Smooth muscle cell (in vitro differentiated cells): ENCODE measurements around the gene EFS. TPM values are rescaled to one million over a fixed set of nuclear protein-coding genes. Genes with fewer than 3 reads are reported as not detected.

Experiments
- DNase-seq: peaks from one replicate; lab custom pipeline; 2025; ENCODE audit not compliant: unreplicated experiment; lab: John Stamatoyannopoulos, UW
- H2AFZ ChIP-seq: fragments of 200-600 bp; sonication (generic); 2 replicates; pipeline ENCODE4 v1.6.0; 2016; ENCODE audit warnings: antibody characterized with exemption, low read depth, mild to moderate bottlenecking
- H3F3A ChIP-seq: fragments of 200-600 bp; sonication (generic); 2 replicates; pipeline ENCODE4 v1.6.0; 2017; ENCODE audit warnings: antibody characterized with exemption, low read depth
- H3K27ac ChIP-seq: fragments of 200-600 bp; sonication (generic); 2 replicates; pipeline ENCODE4 v1.5.1; 2016; ENCODE audit warnings: low read depth, mild to moderate bottlenecking
- H3K27me3 ChIP-seq: fragments of 200-600 bp; sonication (generic); 2 replicates; pipeline ENCODE4 v1.6.1; 2016; ENCODE audit warnings: low read depth, mild to moderate bottlenecking
- H3K36me3 ChIP-seq: fragments of 200-600 bp; sonication (generic); 2 replicates; pipeline ENCODE4 v1.5.1; 2016; ENCODE audit warnings: low read depth
- H3K4me1 ChIP-seq: fragments of 200-600 bp; sonication (generic); 2 replicates; pipeline ENCODE4 v1.5.1; 2016; ENCODE audit warnings: low read depth
- H3K4me2 ChIP-seq: fragments of 200-600 bp; sonication (generic); 2 replicates; pipeline ENCODE4 v1.6.0; 2016; ENCODE audit warnings: mild to moderate bottlenecking
- H3K4me3 ChIP-seq: fragments of 200-600 bp; sonication (generic); 2 replicates; pipeline ENCODE4 v1.5.1; 2016; ENCODE audit warnings: mild to moderate bottlenecking
- H3K79me2 ChIP-seq: fragments of 200-600 bp; sonication (generic); 2 replicates; pipeline ENCODE4 v1.6.0; 2016; ENCODE audit warnings: low read depth, mild to moderate bottlenecking
- H3K9ac ChIP-seq: fragments of 200-600 bp; sonication (generic); 2 replicates; pipeline ENCODE4 v1.6.0; 2016; ENCODE audit warnings: low read depth
- H3K9me3 ChIP-seq: fragments of 200-600 bp; sonication (generic); replicated peaks from 2 replicates; pipeline ENCODE4 v1.5.1; 2016; ENCODE audit warnings: low read depth
- H4K20me1 ChIP-seq: fragments of 200-600 bp; sonication (generic); 2 replicates; pipeline ENCODE4 v1.6.0; 2016; ENCODE audit warnings: low read depth
- WGBS: methylation state at CpG from one replicate; pipeline ENCODE4 v1.1.7; 2016; ENCODE audit warnings: low lambda C conversion rate; 5-methylcytosine and 5-hydroxymethylcytosine counted together
- polyA plus RNA-seq: library from polyadenylated mRNA; unstranded; fragments of >200 nt; fragmentation: Nextera tagmentation; extraction: Ambion mirVana; gene quantifications from 2 replicates; pipeline ENCODE4 v1.2.1, GENCODE V29; 2016
- total RNA-seq: library from RNA; depleted of rRNA; stranded (reverse); fragments of >200 nt; gene quantifications from 2 replicates; pipeline ENCODE4 v1.2.3, GENCODE V29; 2014
- TF ChIP-seq, protein P1 (sequence below): fragments of 200-600 bp; sonication (generic); IDR thresholded peaks from 2 replicates; pipeline ENCODE4 v1.5.1; 2017; ENCODE audit warnings: borderline replicate concordance, mild to moderate bottlenecking, antibody characterized with exemption; ENCODE audit not compliant: insufficient read depth, poor library complexity, severe bottlenecking

EFS gene
- total and polyA plus RNA-seq, 2 experiments from 2014 or later: 23.9 to 41.3 TPM

DNA sequence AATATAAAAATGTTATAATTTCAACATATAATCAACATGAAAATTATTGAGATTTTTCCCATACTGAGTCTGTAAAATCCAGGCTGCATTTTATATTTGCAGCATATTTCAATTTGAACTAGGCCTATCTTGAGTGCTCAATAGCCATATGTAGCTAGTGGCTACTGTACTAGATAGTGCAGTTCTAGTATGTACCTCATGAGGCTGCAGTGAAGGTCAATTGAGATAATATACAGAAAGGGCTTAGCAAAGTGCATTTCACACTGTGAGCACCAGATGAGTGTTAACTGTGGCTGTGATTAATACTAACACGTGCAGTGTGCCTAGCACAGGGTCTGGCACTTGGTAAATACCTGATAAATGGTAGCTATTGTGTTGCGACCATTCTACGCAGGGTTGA, 6.9 kb downstream of the EFS start:
- H3K27ac ChIP-seq: no peak overlapping the region
- H3K4me2 ChIP-seq: no peak overlapping the region
- H3F3A ChIP-seq: peaks cover 51% of the 10 kb centered on the region
- no peak overlapping the region for H2AFZ ChIP-seq
- no peak for DNase-seq
- H3K4me3 ChIP-seq: no peak overlapping the region
- TF ChIP-seq, protein P1, sequence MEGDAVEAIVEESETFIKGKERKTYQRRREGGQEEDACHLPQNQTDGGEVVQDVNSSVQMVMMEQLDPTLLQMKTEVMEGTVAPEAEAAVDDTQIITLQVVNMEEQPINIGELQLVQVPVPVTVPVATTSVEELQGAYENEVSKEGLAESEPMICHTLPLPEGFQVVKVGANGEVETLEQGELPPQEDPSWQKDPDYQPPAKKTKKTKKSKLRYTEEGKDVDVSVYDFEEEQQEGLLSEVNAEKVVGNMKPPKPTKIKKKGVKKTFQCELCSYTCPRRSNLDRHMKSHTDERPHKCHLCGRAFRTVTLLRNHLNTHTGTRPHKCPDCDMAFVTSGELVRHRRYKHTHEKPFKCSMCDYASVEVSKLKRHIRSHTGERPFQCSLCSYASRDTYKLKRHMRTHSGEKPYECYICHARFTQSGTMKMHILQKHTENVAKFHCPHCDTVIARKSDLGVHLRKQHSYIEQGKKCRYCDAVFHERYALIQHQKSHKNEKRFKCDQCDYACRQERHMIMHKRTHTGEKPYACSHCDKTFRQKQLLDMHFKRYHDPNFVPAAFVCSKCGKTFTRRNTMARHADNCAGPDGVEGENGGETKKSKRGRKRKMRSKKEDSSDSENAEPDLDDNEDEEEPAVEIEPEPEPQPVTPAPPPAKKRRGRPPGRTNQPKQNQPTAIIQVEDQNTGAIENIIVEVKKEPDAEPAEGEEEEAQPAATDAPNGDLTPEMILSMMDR: no peak
- no peaks in the 10 kb centered on the region for H3K27me3 ChIP-seq
- H4K20me1 ChIP-seq: peaks cover 32% of the 10 kb centered on the region
- no peaks in the 10 kb centered on the region for H3K9me3 ChIP-seq
- peaks cover 18% of the 10 kb centered on the region for H3K4me1 ChIP-seq
- WGBS: 90% methylated on average over 3 of the region's 3 CpGs
- H3K36me3 ChIP-seq: no peaks in the 10 kb centered on the region
- H3K9ac ChIP-seq: no peak overlapping the region
- peaks cover 22% of the 10 kb centered on the region for H3K79me2 ChIP-seq

DNA sequence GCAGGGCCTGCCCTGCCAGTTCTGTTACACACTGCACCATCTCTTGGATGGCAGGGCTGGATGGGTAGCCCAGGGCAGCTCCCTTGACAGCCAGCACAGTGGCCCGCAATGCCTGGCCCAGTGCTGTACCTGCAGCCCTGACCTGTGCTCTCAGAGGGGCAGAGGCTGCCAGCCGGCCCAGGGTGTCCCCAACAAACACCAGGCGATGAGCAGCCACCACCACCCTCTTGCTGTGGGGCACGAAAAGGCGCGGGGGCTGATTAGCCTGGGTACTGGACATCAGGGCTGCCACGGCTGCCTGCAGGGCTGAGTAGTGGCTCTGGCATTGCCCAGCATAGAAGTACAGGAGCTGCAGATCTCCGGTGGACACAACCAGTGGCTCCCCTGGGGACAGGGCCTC, 7.7 kb downstream of the EFS start:
- no peak for DNase-seq
- Histone ChIP-seq H3K36me3 (no peaks in the 10 kb centered on the region), H3K4me3 (no peak overlapping the region), H4K20me1 (peaks cover 28% of the 10 kb centered on the region), H3K4me1 (peaks cover 16% of the 10 kb centered on the region), H3K9me3 (no peaks in the 10 kb centered on the region), H2AFZ (no peak overlapping the region), H3K27me3 (no peaks in the 10 kb centered on the region), H3K4me2 (no peak overlapping the region), H3K27ac (no peak overlapping the region), H3K79me2 (peaks cover 16% of the 10 kb centered on the region), H3F3A (peaks cover 50% of the 10 kb centered on the region), H3K9ac (no peak overlapping the region)
- TF ChIP-seq, protein P1: no peak
- WGBS: 99% methylated on average over 8 of the region's 8 CpGs

GRCh38 chr14:23356662-23357061, 8.3 kb downstream of the EFS start:
- no peaks in the 10 kb centered on the region for H3K9me3 ChIP-seq
- H3K27ac ChIP-seq: no peak overlapping the region
- no peak overlapping the region for H3K4me2 ChIP-seq
- H3K9ac ChIP-seq: no peak overlapping the region
- no peak for DNase-seq
- peaks cover 10% of the 10 kb centered on the region for H3K4me1 ChIP-seq
- no peaks in the 10 kb centered on the region for H3K36me3 ChIP-seq
- H2AFZ ChIP-seq: no peak overlapping the region
- H3F3A ChIP-seq: peaks cover 46% of the 10 kb centered on the region
- H4K20me1 ChIP-seq: peaks cover 23% of the 10 kb centered on the region
- TF ChIP-seq, protein P1: no peak
- H3K79me2 ChIP-seq: peaks cover 10% of the 10 kb centered on the region
- H3K4me3 ChIP-seq: no peak overlapping the region
- WGBS: 98% methylated on average over 4 of the region's 4 CpGs
- H3K27me3 ChIP-seq: no peaks in the 10 kb centered on the region

GRCh38 chr14:23355871-23356435, 9.0 kb downstream of the EFS start:
- Histone ChIP-seq H3F3A (peaks cover 43% of the 10 kb centered on the region), H3K4me1 (peaks cover 4% of the 10 kb centered on the region), H3K27ac (peak overlapping the region; percentile 12), H3K79me2 (peaks cover 3% of the 10 kb centered on the region), H4K20me1 (peaks cover 21% of the 10 kb centered on the region), H3K4me2 (no peak overlapping the region), H2AFZ (no peak overlapping the region), H3K9ac (no peak overlapping the region), H3K36me3 (no peaks in the 10 kb centered on the region), H3K9me3 (no peaks in the 10 kb centered on the region), H3K27me3 (no peaks in the 10 kb centered on the region), H3K4me3 (no peak overlapping the region)
- WGBS: 98% methylated on average over 6 of the region's 6 CpGs
- TF ChIP-seq, protein P1: no peak
- no peak for DNase-seq
